NCI-H1694 treated with DMSO at 0.1 percent for 48 hours (cell line): ENCODE measurements around the gene WNT2.
A peak's percentile ranks its signal among the peaks of the same experiment; 100 is the strongest.
"Not testable (repeated sequence)": the region's sequence is repeated elsewhere in the genome, so short reads cannot be mapped to it uniquely, and the experiment has no call there.

Source experiments
- DNase-seq: peaks from one replicate; lab custom pipeline; 2025; lab: John Stamatoyannopoulos, UW

WNT2 gene

GRCh38 chr7:117262546-117262945 is 60.3 kb downstream of the WNT2 start:
- DNase-seq = no peak

DNA sequence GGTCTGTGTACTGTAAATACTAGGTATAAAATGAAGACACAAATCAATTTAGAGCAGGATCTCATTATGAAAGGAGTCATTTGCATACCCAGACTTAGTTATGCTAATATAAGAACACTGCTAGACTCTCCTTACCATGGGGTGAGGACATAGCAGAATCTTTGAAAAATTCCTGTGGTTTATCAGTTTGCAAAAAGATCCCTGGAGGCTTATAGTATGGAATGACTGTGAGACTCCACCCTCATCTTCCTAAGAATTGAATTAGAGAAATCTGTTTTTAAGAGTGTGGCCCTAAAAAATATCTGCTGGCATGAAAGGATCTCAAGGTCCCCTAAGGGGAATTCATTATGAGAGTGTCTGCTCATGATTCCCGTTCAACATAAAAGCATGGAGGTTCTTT is 63.2 kb downstream of the WNT2 start:
- no peak for DNase-seq

- peak; percentile 5 for DNase-seq
Observed at GRCh38 chr7:117251687-117252086, 71.2 kb downstream of the WNT2 start.

DNA sequence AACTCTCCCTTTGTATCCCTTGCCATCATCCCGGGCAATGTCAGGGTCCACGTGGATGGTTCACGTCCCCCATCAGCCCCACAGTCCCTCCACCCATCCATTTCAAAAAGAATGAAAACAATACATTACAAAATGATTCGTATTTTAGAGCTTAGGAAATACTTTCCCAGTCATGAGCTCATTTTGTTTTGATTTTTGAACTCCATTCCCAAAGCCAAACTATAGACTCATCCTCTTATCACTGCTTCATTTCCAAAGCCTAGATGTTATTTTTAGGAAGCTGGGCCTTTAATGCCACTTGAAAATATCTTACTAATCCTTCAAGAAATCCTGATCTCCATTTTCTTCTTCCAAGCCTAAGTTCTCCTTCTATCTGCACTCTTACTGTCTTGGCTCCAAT is 72.1 kb downstream of the WNT2 start:
- DNase-seq = no peak

GRCh38 chr7:117250245-117250644 is 72.6 kb downstream of the WNT2 start:
- DNase-seq = no peak

GRCh38 chr7:117249696-117250095 is 73.2 kb downstream of the WNT2 start:
- DNase-seq = no peak

DNA sequence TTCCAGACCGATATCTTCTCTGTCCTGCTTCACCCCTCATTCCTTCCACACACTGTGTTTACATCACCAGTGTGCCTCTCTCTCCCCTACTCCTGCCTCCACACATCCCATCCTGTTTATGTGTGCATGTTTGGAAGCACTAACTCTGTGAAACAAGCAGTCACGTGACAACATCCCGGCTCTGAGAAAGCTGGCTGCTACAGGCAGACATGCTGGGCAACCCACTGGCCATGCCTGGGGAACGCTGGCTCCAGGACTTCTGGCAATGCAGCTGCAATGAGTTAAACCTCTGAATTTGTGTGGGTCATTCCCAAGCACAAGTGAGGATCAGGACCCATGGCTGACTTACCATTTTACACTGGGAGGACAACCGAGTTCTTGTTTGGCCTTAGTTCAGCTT is 74.0 kb downstream of the WNT2 start:
- no peak for DNase-seq

DNA sequence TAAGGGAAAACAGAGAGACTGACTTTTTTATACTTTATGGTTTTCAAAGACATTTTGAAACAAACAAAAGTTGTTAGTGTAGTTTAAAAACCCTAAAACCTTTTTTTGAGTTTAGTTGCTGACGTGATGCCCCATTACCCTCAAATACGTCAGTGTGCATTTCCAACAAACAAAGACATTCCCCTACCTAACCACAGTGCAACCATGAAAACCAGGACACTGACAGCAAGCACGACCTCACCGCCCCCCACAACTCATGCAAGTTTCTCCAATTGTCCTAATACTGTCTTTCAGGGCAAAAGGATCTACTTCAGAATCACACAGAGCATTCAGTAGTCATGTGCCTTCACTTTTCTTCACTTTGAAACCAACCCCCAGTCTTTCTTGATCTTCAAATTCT is 75.0 kb downstream of the WNT2 start:
- DNase-seq = no peak

DNA sequence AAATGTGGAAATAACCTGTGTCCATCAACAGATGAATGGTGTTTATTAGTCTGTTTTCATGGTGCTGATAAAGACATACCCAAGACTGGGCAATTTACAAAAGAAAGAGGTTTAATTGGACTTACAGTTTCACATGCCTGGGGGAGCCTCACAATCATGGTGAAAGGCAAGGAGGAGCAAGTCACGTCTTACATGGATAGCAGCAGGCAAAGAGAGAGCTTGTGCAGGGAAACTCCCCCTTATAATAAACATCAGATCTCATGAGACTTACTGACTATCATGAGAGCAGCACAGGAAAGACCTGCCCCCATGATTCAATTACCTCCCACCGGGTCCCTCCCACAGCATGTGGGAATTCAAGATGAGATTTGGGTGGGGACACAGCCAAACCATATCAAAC is 77.2 kb downstream of the WNT2 start:
- DNase-seq = not testable (repeated sequence)

DNA sequence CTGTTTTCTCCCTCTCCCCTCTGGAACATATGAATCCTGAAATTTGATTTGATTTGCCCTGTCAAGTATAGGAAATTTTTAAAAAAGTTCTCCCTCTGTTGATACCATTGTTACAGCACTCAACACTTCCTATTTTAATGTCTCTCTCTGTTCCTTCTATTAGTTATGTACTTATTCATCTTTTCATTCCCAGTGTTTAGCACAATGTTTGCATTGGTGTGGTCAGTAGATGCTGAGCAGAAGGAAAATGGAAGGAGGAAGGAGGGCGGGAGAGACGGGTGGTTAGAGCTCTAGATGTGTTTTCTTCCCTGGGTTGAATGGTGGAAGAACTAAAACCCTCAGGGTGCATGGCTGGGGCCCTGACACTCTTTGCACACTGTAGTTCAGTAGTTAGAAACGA is 79.5 kb downstream of the WNT2 start:
- no peak for DNase-seq

GRCh38 chr7:117241088-117241487 is 81.8 kb downstream of the WNT2 start:
- DNase-seq = no peak

GRCh38 chr7:117238937-117239336 is 83.9 kb downstream of the WNT2 start:
- DNase-seq = no peak

DNA sequence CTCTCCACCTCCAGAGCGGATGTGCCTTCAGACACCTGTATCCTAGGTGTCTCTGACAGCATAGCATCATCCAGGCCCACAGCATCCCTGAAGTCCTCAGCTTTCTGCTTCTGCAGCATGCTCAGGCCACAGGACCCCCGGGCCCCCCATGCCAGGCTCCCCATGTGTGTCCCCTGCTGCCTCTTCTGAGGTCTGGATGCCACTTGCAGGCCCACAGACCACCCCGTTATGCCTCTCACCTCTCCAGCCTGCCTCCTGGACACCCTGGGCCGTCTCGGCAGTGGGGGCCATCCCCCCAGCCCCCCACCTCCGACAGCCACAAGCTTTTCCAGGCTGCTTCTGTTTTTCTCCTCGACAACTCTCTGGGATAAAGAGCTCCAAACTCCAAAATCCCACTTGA is 84.4 kb downstream of the WNT2 start:
- DNase-seq = no peak

DNA sequence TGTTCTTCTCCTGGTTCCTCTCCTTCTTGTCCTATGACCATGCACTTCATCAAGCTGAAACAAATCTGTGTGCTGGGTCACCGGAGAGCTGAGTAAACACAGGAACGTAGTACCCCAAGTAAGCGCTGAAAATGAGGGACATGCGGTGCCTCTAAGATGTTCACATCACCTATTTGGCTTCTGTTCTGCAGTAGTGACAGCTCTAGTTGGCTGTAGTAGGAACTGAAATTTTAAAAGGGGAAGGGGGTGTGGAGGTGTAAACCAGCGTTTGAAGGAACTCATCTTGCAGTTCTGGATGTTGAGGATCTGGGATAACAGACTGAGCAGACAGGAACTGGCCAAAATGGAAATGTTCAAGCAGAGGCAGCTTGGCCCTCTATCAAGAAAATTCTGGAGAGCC is 85.2 kb downstream of the WNT2 start:
- no peak for DNase-seq

DNA sequence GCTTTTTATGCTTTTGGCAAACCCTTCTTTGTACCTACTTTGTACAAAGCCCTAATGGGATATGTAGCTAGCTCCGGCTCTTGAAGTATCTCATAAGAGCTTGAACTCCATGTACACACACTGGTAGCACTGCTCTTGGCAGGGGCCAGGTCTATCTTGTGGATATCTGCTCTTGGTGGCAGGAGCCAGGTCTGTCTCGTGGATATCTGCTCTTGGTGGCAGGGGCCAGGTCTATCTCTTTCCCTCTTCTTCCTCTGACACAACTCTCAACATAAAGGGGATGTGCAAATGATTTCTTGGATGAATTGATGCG is 91.9 kb downstream of the WNT2 start:
- DNase-seq = no peak

- no peak for DNase-seq
Observed at GRCh38 chr7:117230276-117231046, 92.4 kb downstream of the WNT2 start.

DNA sequence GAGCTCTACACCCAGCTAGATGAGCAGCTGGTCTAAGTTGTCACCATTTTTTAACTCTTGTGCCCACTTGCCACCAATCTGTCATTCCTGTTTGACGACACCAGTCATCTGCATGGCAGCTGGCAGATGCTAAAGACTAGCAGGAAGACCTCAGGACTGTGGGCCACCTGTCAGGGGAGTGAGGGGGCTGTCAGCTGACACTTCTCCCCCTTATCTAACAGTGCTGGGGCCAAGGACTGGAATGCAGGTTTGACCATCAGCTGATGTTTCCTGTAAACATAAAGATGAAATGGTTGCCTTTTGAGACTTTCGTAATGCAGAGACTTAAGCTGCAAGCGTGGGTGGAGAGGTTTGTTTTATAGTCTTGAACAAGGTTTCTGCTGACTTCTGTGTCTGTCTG is 93.5 kb downstream of the WNT2 start:
- DNase-seq = peak; percentile 50

- DNase-seq = no peak
Observed at GRCh38 chr7:117227091-117227490, 95.8 kb downstream of the WNT2 start.

GRCh38 chr7:117225536-117225935 is 97.3 kb downstream of the WNT2 start:
- no peak for DNase-seq
